H1 (cell line): Measurements from ENCODE around the gene ATP5PB. TPM values are rescaled to one million over a fixed set of nuclear protein-coding genes. Genes with fewer than 3 reads are reported as not detected.

Experiments
- GTF2F1 ChIP-seq: IDR thresholded peaks from 2 replicates; pipeline ENCODE4 v1.6.1; 2012; ENCODE audit warnings: low read depth, low read length, improper control_type of control experiment, borderline replicate concordance
- PHF8 ChIP-seq: fragments of 200-600 bp; sonication (generic); conservative IDR thresholded peaks from 2 replicates; pipeline ENCODE4 v1.7.1; 2012; ENCODE audit warnings: low read depth, mild to moderate bottlenecking, inconsistent platforms, low read length, moderate library complexity
- SP1 ChIP-seq: IDR thresholded peaks from 2 replicates; pipeline ENCODE4 v1.6.1; 2011; ENCODE audit warnings: low read depth, low read length
- TBP ChIP-seq: IDR thresholded peaks from 2 replicates; pipeline ENCODE4 v1.6.1; 2011; ENCODE audit warnings: low read depth, low read length, improper control_type of control experiment
- TCF12 ChIP-seq: IDR thresholded peaks from 2 replicates; pipeline ENCODE4 v1.6.1; 2011; ENCODE audit warnings: low read depth, mild to moderate bottlenecking, low read length
- polyA plus RNA-seq, 7 experiments: library from polyadenylated mRNA; depleted of rRNA in 3 of 7; stranded (reverse) in 5 of 7; unstranded in 2 of 7; fragments of >200 nt in 5 of 7; fragments of 200-250 nt in 2 of 7; gene quantifications; 1 replicate in 5 of 7; 2 replicates in 1 of 7; 4 replicates in 1 of 7; pipeline versions ENCODE4 v1.2.1 to v1.2.3, GENCODE V29; 2011 to 2013; ENCODE audit warnings: missing spikeins in 2 of 7, mixed read lengths in 2 of 7
- total RNA-seq: library from RNA; stranded (reverse); fragmentation: NEBNext Ultra II Directional; extraction: Animal tissue kit (Norgen Biotek cat#: 25700); gene quantifications from 2 replicates; pipeline ENCODE4 v1.2.1, GENCODE V29; 2021
- TF ChIP-seq, protein P1 (sequence below): fragments of 300-600 bp; sonication (generic); IDR thresholded peaks from 2 replicates; pipeline ENCODE4 v1.7.1; 2012; ENCODE audit warnings: low read length, moderate library complexity, mild to moderate bottlenecking, inconsistent platforms; ENCODE audit not compliant: insufficient replicate concordance
- TF ChIP-seq, protein P2 (sequence below): IDR thresholded peaks from 2 replicates; pipeline ENCODE4 v1.6.1; 2011; ENCODE audit warnings: low read length, improper control_type of control experiment

ATP5PB gene
- total and polyA plus RNA-seq, 2 of the 8 experiments (the other 6 are each of a cell fraction or from before 2014, with no cell fraction given), result 232 to 262 TPM

DNA sequence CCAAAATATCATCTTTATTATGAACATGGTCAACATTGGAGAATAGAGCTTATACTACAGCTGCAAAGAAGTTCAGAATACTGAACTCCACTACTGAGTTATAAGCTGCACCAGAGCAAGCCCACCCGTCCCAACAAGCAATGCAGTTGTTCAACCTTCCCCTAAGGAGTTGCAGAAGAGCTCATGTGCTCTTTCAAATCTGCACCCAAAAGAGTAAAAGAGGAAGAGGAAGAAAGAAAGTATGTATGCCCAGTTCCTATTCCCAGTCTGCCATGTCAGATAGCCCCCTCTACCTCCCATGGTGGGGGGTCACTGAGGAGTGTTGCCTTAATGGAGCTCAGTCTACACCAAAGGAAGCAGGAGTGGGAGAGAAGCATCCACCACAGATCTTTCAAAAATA is 31.4 kb downstream of the ATP5PB start (continued):
- TF ChIP-seq, protein P1, sequence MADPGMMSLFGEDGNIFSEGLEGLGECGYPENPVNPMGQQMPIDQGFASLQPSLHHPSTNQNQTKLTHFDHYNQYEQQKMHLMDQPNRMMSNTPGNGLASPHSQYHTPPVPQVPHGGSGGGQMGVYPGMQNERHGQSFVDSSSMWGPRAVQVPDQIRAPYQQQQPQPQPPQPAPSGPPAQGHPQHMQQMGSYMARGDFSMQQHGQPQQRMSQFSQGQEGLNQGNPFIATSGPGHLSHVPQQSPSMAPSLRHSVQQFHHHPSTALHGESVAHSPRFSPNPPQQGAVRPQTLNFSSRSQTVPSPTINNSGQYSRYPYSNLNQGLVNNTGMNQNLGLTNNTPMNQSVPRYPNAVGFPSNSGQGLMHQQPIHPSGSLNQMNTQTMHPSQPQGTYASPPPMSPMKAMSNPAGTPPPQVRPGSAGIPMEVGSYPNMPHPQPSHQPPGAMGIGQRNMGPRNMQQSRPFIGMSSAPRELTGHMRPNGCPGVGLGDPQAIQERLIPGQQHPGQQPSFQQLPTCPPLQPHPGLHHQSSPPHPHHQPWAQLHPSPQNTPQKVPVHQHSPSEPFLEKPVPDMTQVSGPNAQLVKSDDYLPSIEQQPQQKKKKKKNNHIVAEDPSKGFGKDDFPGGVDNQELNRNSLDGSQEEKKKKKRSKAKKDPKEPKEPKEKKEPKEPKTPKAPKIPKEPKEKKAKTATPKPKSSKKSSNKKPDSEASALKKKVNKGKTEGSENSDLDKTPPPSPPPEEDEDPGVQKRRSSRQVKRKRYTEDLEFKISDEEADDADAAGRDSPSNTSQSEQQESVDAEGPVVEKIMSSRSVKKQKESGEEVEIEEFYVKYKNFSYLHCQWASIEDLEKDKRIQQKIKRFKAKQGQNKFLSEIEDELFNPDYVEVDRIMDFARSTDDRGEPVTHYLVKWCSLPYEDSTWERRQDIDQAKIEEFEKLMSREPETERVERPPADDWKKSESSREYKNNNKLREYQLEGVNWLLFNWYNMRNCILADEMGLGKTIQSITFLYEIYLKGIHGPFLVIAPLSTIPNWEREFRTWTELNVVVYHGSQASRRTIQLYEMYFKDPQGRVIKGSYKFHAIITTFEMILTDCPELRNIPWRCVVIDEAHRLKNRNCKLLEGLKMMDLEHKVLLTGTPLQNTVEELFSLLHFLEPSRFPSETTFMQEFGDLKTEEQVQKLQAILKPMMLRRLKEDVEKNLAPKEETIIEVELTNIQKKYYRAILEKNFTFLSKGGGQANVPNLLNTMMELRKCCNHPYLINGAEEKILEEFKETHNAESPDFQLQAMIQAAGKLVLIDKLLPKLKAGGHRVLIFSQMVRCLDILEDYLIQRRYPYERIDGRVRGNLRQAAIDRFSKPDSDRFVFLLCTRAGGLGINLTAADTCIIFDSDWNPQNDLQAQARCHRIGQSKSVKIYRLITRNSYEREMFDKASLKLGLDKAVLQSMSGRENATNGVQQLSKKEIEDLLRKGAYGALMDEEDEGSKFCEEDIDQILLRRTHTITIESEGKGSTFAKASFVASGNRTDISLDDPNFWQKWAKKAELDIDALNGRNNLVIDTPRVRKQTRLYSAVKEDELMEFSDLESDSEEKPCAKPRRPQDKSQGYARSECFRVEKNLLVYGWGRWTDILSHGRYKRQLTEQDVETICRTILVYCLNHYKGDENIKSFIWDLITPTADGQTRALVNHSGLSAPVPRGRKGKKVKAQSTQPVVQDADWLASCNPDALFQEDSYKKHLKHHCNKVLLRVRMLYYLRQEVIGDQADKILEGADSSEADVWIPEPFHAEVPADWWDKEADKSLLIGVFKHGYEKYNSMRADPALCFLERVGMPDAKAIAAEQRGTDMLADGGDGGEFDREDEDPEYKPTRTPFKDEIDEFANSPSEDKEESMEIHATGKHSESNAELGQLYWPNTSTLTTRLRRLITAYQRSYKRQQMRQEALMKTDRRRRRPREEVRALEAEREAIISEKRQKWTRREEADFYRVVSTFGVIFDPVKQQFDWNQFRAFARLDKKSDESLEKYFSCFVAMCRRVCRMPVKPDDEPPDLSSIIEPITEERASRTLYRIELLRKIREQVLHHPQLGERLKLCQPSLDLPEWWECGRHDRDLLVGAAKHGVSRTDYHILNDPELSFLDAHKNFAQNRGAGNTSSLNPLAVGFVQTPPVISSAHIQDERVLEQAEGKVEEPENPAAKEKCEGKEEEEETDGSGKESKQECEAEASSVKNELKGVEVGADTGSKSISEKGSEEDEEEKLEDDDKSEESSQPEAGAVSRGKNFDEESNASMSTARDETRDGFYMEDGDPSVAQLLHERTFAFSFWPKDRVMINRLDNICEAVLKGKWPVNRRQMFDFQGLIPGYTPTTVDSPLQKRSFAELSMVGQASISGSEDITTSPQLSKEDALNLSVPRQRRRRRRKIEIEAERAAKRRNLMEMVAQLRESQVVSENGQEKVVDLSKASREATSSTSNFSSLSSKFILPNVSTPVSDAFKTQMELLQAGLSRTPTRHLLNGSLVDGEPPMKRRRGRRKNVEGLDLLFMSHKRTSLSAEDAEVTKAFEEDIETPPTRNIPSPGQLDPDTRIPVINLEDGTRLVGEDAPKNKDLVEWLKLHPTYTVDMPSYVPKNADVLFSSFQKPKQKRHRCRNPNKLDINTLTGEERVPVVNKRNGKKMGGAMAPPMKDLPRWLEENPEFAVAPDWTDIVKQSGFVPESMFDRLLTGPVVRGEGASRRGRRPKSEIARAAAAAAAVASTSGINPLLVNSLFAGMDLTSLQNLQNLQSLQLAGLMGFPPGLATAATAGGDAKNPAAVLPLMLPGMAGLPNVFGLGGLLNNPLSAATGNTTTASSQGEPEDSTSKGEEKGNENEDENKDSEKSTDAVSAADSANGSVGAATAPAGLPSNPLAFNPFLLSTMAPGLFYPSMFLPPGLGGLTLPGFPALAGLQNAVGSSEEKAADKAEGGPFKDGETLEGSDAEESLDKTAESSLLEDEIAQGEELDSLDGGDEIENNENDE, result no peak
- no peak for TF ChIP-seq TCF12
- no peak for TF ChIP-seq PHF8
- no peak for TF ChIP-seq TBP
- no peak for TF ChIP-seq SP1
- TF ChIP-seq, protein P2, sequence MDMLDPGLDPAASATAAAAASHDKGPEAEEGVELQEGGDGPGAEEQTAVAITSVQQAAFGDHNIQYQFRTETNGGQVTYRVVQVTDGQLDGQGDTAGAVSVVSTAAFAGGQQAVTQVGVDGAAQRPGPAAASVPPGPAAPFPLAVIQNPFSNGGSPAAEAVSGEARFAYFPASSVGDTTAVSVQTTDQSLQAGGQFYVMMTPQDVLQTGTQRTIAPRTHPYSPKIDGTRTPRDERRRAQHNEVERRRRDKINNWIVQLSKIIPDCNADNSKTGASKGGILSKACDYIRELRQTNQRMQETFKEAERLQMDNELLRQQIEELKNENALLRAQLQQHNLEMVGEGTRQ, result no peak
- TF ChIP-seq GTF2F1, result no peak
